HepG2 (cell line): Measurements from ENCODE around the gene CLP1. TPM values are rescaled to one million over a fixed set of nuclear protein-coding genes. Genes with fewer than 3 reads are reported as not detected.

ENCODE experiments used
- ATAC-seq: fragments of 200-7000 bp; cut with Tn5 transposase; 3 replicates; pipeline ENCODE4 v1.9.1; 2020; ENCODE audit warnings: mild to moderate bottlenecking, moderate library complexity
- BruUV-seq: library from RNA; stranded (reverse); fragments of 400-500 nt; replicated peaks from 2 replicates; lab custom pipeline; 2021; lab: Mats Ljungman, UMichigan
- CTCF ChIA-PET: fragments of 300-600 bp; formaldehyde crosslinking; extraction: SDS; loops from one replicate; lab custom pipeline; 2021; ENCODE audit warnings: low total read pairs, inconsistent platforms, low intra/inter-chr PET ratio; lab: Yijun Ruan, JAX
- POLR2A ChIA-PET: fragments of 350-600 bp; sonication (Branson Sonifier 250); formaldehyde crosslinking; loops from one replicate; lab custom pipeline; 2020; ENCODE audit warnings: antibody characterized with exemption, inconsistent platforms; lab: Yijun Ruan, JAX
- DNase-seq: peaks from one replicate; pipeline ENCODE4 v3.0.0-alpha.2; 2015; ENCODE audit warnings: low spot score
- FAIRE-seq: peaks from 3 replicates; lab custom pipeline; 2011; peaks lifted over from hg19 to GRCh38; lab: Jason Lieb, UNC
- H2AFZ ChIP-seq: one replicate; pipeline ENCODE4 v1.6.1; 2011; ENCODE audit warnings: low read length, inconsistent platforms
- H3K27ac ChIP-seq: fragments of 300-600 bp; 3 replicates; pipeline ENCODE4 v1.8.0; 2011; ENCODE audit warnings: mixed run types, mild to moderate bottlenecking, mixed read lengths, low read length, inconsistent platforms; ENCODE audit not compliant: insufficient read depth; ENCODE audit errors: extremely low read length
- H3K27me3 ChIP-seq, 2 experiments: fragments of 200-600 bp in 1 of 2; 2 replicates in 1 of 2; 3 replicates in 1 of 2; pipeline versions ENCODE4 v1.6.0 to v1.8.0; 2011; ENCODE audit warnings: low read length in 2 of 2, mild to moderate bottlenecking in 2 of 2, moderate library complexity in 2 of 2, inconsistent platforms in 1 of 2; ENCODE audit not compliant: insufficient read depth in 2 of 2, control insufficient read depth in 1 of 2
- H3K36me3 ChIP-seq, 2 experiments: fragments of 200-600 bp in 1 of 2; replicated peaks in 1 of 2; 2 replicates in 1 of 2; 3 replicates in 1 of 2; pipeline versions ENCODE4 v1.5.1 to v1.8.0; 2011; ENCODE audit warnings: low read length in 2 of 2, inconsistent platforms in 1 of 2; ENCODE audit not compliant: insufficient read depth in 2 of 2, control insufficient read depth in 1 of 2
- H3K4me1 ChIP-seq: 2 replicates; pipeline ENCODE4 v1.5.1; 2012; ENCODE audit warnings: low read length, inconsistent platforms; ENCODE audit not compliant: insufficient read depth
- H3K4me2 ChIP-seq: 2 replicates; pipeline ENCODE4 v1.6.0; 2011; ENCODE audit warnings: low read depth, low read length, inconsistent platforms
- H3K4me3 ChIP-seq, 3 experiments: fragments of 200-600 bp in 1 of 3; sonication (generic), shearing (Covaris generic) in 1 of 3; replicated peaks in 1 of 3; 2 replicates each; pipeline ENCODE4 v1.5.1; 2011 to 2016; ENCODE audit warnings: low read length in 3 of 3, inconsistent platforms in 2 of 3, low read depth in 2 of 3, mild to moderate bottlenecking in 2 of 3, control low read depth in 1 of 3, mixed read lengths in 1 of 3; ENCODE audit not compliant: insufficient read depth in 1 of 3
- H3K79me2 ChIP-seq: one replicate; pipeline ENCODE4 v1.6.1; 2011; ENCODE audit warnings: low read length, inconsistent platforms; ENCODE audit not compliant: insufficient read depth
- H3K9ac ChIP-seq: 2 replicates; pipeline ENCODE4 v1.6.0; 2011; ENCODE audit warnings: mild to moderate bottlenecking, low read depth, low read length, inconsistent platforms; ENCODE audit not compliant: insufficient read depth
- H3K9me3 ChIP-seq: 2 replicates; pipeline ENCODE4 v1.5.1; 2012; ENCODE audit warnings: mild to moderate bottlenecking, low read length
- H4K20me1 ChIP-seq: 2 replicates; pipeline ENCODE4 v1.6.0; 2011; ENCODE audit warnings: inconsistent platforms, mild to moderate bottlenecking, low read length, moderate library complexity; ENCODE audit not compliant: insufficient read depth
- PRMT3 ChIP-seq: sonication (generic); formaldehyde crosslinking; IDR thresholded peaks from 2 replicates; pipeline ENCODE4 v1.8.1; 2022; ENCODE audit warnings: low read depth, mild to moderate bottlenecking, moderate library complexity, missing genetic modification reagents, borderline replicate concordance
- THAP8 ChIP-seq: sonication (generic); formaldehyde crosslinking; IDR thresholded peaks from 2 replicates; pipeline ENCODE4 v1.5.1; 2020; ENCODE audit warnings: missing genetic modification reagents, mild to moderate bottlenecking, borderline replicate concordance
- YEATS2 ChIP-seq: sonication (generic); formaldehyde crosslinking; IDR thresholded peaks from 2 replicates; pipeline ENCODE4 v1.4.0; 2020; ENCODE audit warnings: missing genetic modification reagents, borderline replicate concordance
- ZNF225 ChIP-seq: sonication (generic); formaldehyde crosslinking; IDR thresholded peaks from 2 replicates; pipeline ENCODE4 v1.4.0; 2020; ENCODE audit warnings: mild to moderate bottlenecking, missing genetic modification reagents
- ZNF644 ChIP-seq: IDR thresholded peaks from 2 replicates; pipeline ENCODE4 v1.6.1; 2016; ENCODE audit warnings: low read depth
- ZNF761 ChIP-seq: sonication (generic); formaldehyde crosslinking; conservative IDR thresholded peaks from 2 replicates; pipeline ENCODE4 v1.4.0; 2020; ENCODE audit warnings: mild to moderate bottlenecking, missing genetic modification reagents
- WGBS: methylation state at CpG from one replicate; pipeline ENCODE4 v1.1.6; 2017; ENCODE audit warnings: low lambda C conversion rate; 5-methylcytosine and 5-hydroxymethylcytosine counted together
- in situ Hi-C: cut with HindIII; loops from 2 replicates; pipeline ENCODE4 v1.10.0; 2017; ENCODE audit warnings: low pct_unique_long_range_greater_than_20kb; ENCODE audit not compliant: extremely low pct_ligation_motif_present
- intact Hi-C: fragments of 100-400 bp; cut with micrococcal nuclease; formaldehyde crosslinking; loops from one replicate; pipeline ENCODE4 v1.10.0; 2022; ENCODE audit not compliant: unreplicated experiment
- polyA plus RNA-seq, 8 experiments: library from polyadenylated mRNA; depleted of rRNA in 3 of 8; stranded (reverse) in 7 of 8; unstranded in 1 of 8; fragments of >200 nt; fragmentation: Illumina TruSeq in 4 of 8; extraction: Trizol in 4 of 8; gene quantifications; 2 replicates each; pipeline versions ENCODE4 v1.2.1 to v1.2.3, GENCODE V29; 2011 to 2016; ENCODE audit warnings: low read depth in 4 of 8, missing spikeins in 1 of 8, mixed read lengths in 1 of 8; ENCODE audit not compliant: insufficient read depth in 1 of 8
- total RNA-seq, 5 experiments: library from RNA; depleted of rRNA; stranded (reverse); fragments of >200 nt; fragmentation: Illumina TruSeq; extraction: Trizol; gene quantifications; 2 replicates each; pipeline ENCODE4 v1.2.3, GENCODE V29; 2016; ENCODE audit warnings: low read depth in 1 of 5

Gene CLP1
- total and polyA plus RNA-seq, 2 of the 13 experiments (the other 11 are each of a cell fraction or from before 2014, with no cell fraction given): 14.6 to 24.8 TPM

DNA sequence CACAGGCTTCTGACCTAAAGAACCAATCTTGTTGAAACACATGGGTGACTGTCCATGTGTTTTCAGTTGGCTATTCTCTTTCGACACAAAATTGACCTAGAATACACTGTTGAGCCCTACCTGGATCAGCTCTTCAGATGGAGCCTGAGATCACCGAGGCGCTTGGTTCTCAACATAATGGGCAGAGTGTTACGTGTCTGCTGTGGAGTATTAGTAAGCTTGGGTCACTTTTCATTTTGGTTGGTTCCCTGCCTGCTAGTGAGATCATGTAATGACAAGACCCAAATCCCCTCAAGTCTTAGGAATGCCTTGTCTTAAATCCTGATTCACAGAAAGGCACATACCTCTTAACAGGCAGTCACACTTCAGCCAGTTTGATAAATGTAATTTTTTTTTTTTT, 45.8 kb downstream of the CLP1 start:
- no peak overlapping the region for H3K4me2 ChIP-seq
- POLR2A ChIA-PET: interaction anchor here (0.6 to 2.5 kb wide), 3 partner anchors 9 to 36 kb away, joined by 3 to 12 read pairs (median 4); partner anchors contain the start of genes MED19 and TMX2
- no peak for TF ChIP-seq ZNF644 (CRISPR knock-in tag)
- TF ChIP-seq PRMT3 (CRISPR knock-in tag): no peak
- TF ChIP-seq THAP8 (CRISPR knock-in tag): no peak
- TF ChIP-seq ZNF761 (CRISPR knock-in tag): no peak
- TF ChIP-seq, all 625 proteins: peak for 0
- peaks cover 20 to 56% of the 10 kb centered on the region in 2 experiments for H3K36me3 ChIP-seq
- DNase-seq: no peak
- intact Hi-C loops (no loop called here), in situ Hi-C loops (no loop called here)
- 100% methylated on average over 2 of the region's 4 CpGs for WGBS
- H3K27me3 ChIP-seq: no peaks in the 10 kb centered on the region
- H3K9ac ChIP-seq: no peak overlapping the region
- CTCF ChIA-PET: no interaction called here
- FAIRE-seq: no peak
- no peak overlapping the region for H2AFZ ChIP-seq
- peaks cover 10% of the 10 kb centered on the region for H3K4me1 ChIP-seq
- H4K20me1 ChIP-seq: no peaks in the 10 kb centered on the region
- H3K4me3 ChIP-seq: no peak overlapping the region
- BruUV-seq: no TSS peak
- H3K27ac ChIP-seq: no peak overlapping the region
- H3K9me3 ChIP-seq: no peaks in the 10 kb centered on the region
- ATAC-seq: no peak
- H3K79me2 ChIP-seq: peaks cover 5% of the 10 kb centered on the region

GRCh38 chr11:57704932-57705331, 47.4 kb downstream of the CLP1 start:
- POLR2A ChIA-PET: no interaction called here
- H3K4me1 ChIP-seq: peaks cover 10% of the 10 kb centered on the region
- H3K27ac ChIP-seq: no peak overlapping the region
- H3K4me2 ChIP-seq: no peak overlapping the region
- DNase-seq (no peak), ATAC-seq (no peak; the same call in 2 of the 3 replicates), FAIRE-seq (no peak)
- no peak overlapping the region for H3K9ac ChIP-seq
- H2AFZ ChIP-seq: no peak overlapping the region
- 98% methylated on average over 6 of the region's 6 CpGs for WGBS
- no TSS peak for BruUV-seq
- in situ Hi-C loops (no loop called here), intact Hi-C loops (no loop called here)
- CTCF ChIA-PET: no interaction called here
- H3K27me3 ChIP-seq: no peaks in the 10 kb centered on the region
- TF ChIP-seq ZNF225 (no peak), YEATS2 (CRISPR knock-in tag) (no peak)
- H3K36me3 ChIP-seq: peaks cover 8 to 40% of the 10 kb centered on the region in 2 experiments
- H3K9me3 ChIP-seq: no peaks in the 10 kb centered on the region
- H3K79me2 ChIP-seq: peaks cover 5% of the 10 kb centered on the region
- no peaks in the 10 kb centered on the region for H4K20me1 ChIP-seq
- no peak overlapping the region for H3K4me3 ChIP-seq
